HG02885 (cell line): ENCODE measurements around the gene TMEM220.
"Not testable (repeated sequence)": the region's sequence is repeated elsewhere in the genome, so short reads cannot be mapped to it uniquely, and the experiment has no call there.

Source experiments
- ATAC-seq: cut with Tn5 transposase; IDR thresholded peaks from one replicate; pipeline ENCODE4 v1.9.1; 2021; ENCODE audit warnings: mild to moderate bottlenecking; ENCODE audit not compliant: unreplicated experiment, poor library complexity

Gene TMEM220

DNA sequence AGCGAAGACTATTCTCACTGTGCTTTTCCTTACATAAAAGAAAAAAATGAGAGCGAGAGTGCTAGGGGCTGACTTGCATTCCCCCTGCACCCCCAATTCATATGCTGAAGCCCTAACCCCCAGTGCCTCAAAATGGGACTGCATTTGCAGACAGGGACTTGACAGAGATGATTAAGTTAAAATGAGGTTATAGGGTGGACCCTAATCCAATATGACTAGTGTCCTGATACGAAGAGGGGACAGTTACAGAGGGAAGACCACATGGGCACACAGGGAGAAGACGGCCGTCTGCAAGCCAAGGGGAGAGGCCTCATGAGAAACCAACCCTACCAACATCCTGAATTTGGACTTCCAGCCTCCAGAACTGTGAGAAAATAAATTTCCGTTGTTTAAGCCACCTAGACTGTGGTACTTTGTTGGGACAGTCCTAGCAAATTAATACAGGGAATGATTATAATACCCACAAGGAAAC is 1.6 kb upstream of the TMEM220 start:
- no peak for ATAC-seq

- ATAC-seq, result not testable (repeated sequence)
These were observed 424 bp upstream of the TMEM220 start for GRCh38 chr17:10730247-10730646.

DNA sequence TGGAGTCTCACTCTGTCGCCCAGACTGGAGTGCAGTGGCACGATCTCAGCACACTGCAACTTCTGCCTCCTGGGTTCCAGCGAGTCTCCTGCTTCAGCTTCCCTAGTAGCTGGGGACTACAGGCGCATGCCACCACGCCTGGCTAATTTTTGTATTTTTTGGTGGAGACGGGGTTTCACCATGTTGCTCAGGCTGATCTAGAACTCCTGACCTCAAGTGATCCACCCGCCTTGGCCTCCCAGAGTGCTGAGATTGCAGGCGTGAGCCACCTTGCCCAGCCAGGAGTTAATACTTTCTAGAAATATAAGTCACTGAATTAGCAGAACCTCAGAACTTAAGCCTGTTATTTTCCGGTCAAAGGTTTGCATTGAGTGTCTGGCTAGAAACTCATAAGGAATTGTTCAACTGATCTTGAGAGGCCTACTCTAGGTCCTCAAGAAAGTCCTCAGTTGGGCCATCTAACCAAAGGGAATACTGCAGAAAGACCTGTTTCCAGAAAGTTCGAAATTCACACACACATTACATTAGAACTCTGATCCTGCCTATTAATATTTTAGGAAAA is 1.4 kb downstream of the TMEM220 start:
- ATAC-seq, result no peak

DNA sequence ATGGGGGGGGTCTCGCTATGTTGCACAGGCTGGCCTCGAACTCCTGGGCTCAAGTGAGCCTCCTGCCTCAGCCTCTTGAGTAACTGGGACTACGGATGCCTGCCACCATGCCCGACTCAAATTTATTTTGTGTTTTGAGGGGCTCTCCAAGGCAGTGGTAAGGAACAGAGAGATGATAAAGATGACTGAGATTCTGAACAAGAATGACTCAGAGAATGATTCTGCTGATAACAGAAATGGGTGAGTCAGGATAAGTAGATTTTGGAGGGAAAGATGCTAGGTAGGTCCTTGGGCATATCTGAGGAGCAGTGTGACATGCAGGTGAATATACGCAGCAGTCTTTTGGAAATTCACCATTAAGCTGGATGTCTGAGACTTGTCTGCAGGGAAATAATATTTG is 2.6 kb downstream of the TMEM220 start:
- ATAC-seq, result no peak

DNA sequence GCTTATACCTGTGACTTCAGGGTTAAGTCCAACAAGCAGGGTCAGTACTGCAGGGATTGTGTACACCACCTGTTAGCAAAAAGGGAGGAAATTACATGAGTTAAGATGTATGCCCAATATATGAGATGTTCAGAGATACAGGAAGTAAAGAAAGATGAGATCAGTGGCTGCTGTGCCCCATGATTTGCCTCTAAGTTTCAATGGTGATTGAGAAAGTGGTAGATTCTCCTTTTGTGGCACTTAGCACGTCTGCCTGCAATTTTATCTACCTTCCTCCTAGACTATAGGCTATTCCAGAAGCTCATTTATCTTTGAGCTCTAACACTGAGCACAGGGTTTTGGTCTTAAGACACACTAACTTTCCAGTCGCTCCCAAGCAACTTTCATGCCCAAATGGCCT is 3.6 kb downstream of the TMEM220 start:
- no peak for ATAC-seq

DNA sequence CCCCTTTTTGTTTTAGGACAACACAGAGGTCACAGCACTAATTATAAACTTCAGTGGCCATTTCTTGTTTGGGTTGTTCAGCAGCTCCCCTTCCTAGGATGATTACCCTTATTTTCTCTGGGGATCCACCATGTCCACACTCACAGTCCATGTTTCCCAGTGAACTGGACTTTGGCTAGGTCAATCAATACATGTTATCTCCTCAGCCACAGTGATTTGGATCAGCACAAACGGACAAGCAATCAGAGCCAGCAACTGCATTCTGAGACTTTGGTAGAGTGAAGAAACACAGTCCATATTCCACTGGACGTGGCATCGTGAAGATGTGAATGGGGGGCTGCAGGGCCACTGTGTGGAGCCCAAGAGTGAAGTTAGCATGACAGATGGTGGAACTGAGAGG is 4.6 kb downstream of the TMEM220 start:
- ATAC-seq, result no peak

- no peak for ATAC-seq
These were observed 5.2 kb downstream of the TMEM220 start for GRCh38 chr17:10724546-10725195.

DNA sequence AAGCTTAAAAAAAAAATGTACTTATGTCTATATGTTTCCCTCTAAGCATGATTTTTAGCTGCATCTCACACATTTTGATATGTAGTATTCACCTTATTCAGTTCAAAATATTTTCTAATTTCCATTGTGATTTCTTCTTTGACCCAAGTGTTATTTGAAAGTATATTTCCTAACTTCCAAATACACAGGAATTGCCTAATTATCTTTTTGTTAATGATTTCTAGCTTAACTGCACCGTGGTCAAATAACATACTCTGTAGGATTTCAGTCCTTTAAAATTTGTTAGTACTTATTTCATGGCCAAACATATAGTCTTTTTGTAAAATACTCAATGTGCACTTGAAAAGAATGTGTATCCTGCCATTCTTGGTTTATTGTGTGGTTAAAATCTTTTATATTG is 11.3 kb downstream of the TMEM220 start:
- no peak for ATAC-seq

DNA sequence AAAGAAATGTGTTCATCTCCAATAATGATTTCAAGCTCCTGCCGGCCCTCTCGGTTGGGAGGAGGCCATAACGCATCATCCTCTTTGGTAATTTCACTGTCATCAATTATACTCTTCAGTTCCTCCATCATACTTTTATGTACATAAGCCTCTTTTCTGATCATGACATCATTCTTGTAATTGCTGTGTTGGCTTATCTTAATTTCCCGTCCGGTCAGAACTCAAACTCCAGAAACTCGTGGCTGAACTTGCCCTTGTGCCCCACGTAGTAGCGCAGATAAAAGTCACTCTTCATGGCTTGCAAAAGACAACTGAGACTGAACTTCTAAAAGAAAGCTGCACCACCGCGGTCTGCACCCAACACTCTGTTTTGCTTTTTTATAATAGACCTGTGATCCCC is 13.6 kb downstream of the TMEM220 start:
- no peak for ATAC-seq

- ATAC-seq, result no peak
These were observed 16.5 kb downstream of the TMEM220 start for GRCh38 chr17:10713318-10713717.

GRCh38 chr17:10705727-10706126 is 24.1 kb downstream of the TMEM220 start:
- ATAC-seq, result no peak

- ATAC-seq, result no peak
These were observed 27.2 kb downstream of the TMEM220 start for GRCh38 chr17:10702574-10702973.

DNA sequence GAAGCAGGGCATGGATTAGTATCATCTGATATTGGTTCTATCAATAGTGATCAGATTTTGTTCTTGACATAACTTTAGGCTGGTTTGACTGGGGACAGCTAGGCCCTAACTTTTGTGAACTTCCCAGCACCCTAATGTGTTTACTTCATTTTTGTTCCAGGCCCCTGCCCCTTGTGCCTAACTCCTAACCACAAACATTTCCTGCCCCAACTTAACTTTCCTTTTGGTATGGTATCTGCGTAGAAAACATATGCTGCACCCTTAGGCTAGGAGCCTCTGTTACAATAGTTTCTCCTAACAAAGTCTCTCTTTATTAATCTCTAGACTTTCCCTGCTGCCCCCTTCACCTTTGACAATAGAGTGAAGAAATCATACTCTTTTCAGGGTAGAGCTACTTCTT is 30.0 kb downstream of the TMEM220 start:
- ATAC-seq, result no peak

GRCh38 chr17:10698096-10698818 is 31.6 kb downstream of the TMEM220 start:
- ATAC-seq, result no peak

- peak; percentile 96 for ATAC-seq
These were observed 32.4 kb downstream of the TMEM220 start, which contains the start of the genes ADPRM and SCO1 for GRCh38 chr17:10697092-10698081. TSS of gene ADPRM (plus strand) at chr17:10697594. CDS start at chr17:10704927, 7,333 bp downstream. TSS of gene SCO1 (minus strand) at chr17:10697533. CDS start at chr17:10697507, 26 bp downstream.

DNA sequence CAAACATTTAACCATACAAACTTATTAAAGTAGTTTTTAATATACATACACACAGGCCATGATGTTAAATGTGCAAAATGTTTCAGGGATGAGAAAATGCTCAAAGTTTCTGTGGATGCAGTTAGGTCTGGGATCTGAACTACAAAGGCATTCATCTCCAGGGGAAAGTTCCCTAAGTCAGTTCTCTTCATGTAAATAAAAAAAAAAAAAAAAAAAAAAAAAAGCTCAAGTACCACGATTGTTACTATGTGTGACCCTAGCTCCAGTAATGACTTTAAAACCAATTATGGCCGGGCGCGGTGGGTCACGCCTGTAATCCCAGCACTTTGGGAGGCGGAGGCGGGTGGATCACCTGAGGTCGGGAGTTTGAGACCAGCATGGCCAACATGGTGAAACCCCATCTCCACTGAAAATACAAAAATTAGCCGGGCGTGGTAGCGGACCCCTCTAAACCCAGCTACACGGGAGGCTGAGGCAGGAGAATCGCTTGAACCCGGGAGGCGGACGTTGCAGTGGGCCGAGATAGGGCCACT is 33.9 kb downstream of the TMEM220 start:
- ATAC-seq, result not testable (repeated sequence)

- no peak for ATAC-seq
These were observed 42.3 kb downstream of the TMEM220 start for GRCh38 chr17:10687499-10687898.

DNA sequence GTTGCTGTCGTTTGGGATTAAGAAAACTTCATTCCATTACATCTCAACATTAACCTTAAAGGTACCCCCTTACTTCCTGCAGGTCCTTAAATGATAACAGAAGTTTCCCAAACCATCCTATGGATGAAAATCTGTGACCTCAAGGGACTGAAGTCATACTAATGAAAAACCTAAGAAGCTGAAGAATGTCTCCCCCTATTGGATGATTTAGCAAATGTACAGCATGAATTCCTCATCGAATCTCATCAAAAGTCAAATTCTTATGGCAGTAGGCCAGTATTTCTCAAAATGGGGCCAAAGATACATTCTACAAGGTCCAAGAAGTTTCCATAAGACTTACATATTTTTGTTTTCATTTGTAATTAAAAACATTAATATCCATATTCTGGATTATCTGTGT is 46.0 kb downstream of the TMEM220 start:
- ATAC-seq, result no peak

- ATAC-seq, result no peak
These were observed 47.9 kb downstream of the TMEM220 start for GRCh38 chr17:10681866-10682446.

GRCh38 chr17:10674704-10675103 is 55.1 kb downstream of the TMEM220 start:
- ATAC-seq, result no peak
